Heart left ventricle (tissue), 13 donors: ENCODE results near the gene EMC8.

Experiments used
- CTCF ChIP-seq, 12 donors: fragments of 200-600 bp; sonication (generic) in 4 of 12; IDR thresholded peaks; one replicate each; pipeline versions ENCODE4 v1.5.0 to v1.8.0; 2018 to 2022; ENCODE audit warnings: antibody characterized with exemption in 12 of 12, mild to moderate bottlenecking in 5 of 12
- POLR2A ChIP-seq, 2 donors: fragments of 450-650 bp; IDR thresholded peaks; one replicate each; pipeline ENCODE4 v1.6.1; 2017; ENCODE audit warnings: antibody characterized with exemption in 2 of 2, mild to moderate bottlenecking in 2 of 2, moderate library complexity in 2 of 2
- donor health status: ischemic (EF 13 %, LVEDD 7.1; RV severe dilation, severe dysfunction).
- donor health status: DM: no; HTN: yes; CAD: no.
- donor health status: DM: no; HTN: no; CAD: no.
- donor health status: ischemic (EF 25% LVEDD 6.9; RV normal size, moderate dysfunction).
- donor health status: ischemic (EF 25% LVEDD 5.7; RV mildly dilated, moderate dysfunction).
- donor health status: ischemic (EF 35%, LVEDD 5.7; RV mildly dilated, moderate dysfunction).
- donor health status: nonischemic (EF 11% LVEDD 7.7; RV severe dilation, severe dysfunction).
- donor health status: DM: yes; HTN: yes; CAD: no.
- donor health status: PGD.
- donor health status: ischemic (EF 29% LVEDD 5.4; RV normal size, mild dysfunction).
- donor health status: nonischemic (EF 23%, LVEDD 6.1; RV moderate dilation, normal function).

- TF ChIP-seq POLR2A (IDR thresholded peaks at IDR 0.05) (no peak), CTCF (IDR thresholded peaks at IDR 0.05) (no peak)
Measured at GRCh38 chr16:85809645-85810044, 10.3 kb upstream of the EMC8 start.
